ENCODE measurements around the gene SCUBE1.

The SCUBE1 gene

GRCh38 chr22:43275545-43276317 is 67.4 kb downstream of the SCUBE1 start:
- no peak for DNase-seq

- DNase-seq = no peak
Measured at GRCh38 chr22:43274595-43275240, 68.5 kb downstream of the SCUBE1 start.

- DNase-seq = peak; percentile 38
Measured at GRCh38 chr22:43273902-43274484, 69.2 kb downstream of the SCUBE1 start.

GRCh38 chr22:43272869-43273318 is 70.3 kb downstream of the SCUBE1 start:
- no peak for DNase-seq

GRCh38 chr22:43272301-43272700 is 70.9 kb downstream of the SCUBE1 start:
- no peak for DNase-seq

GRCh38 chr22:43270949-43271348 is 72.2 kb downstream of the SCUBE1 start:
- no peak for DNase-seq

GRCh38 chr22:43270314-43270908 is 72.8 kb downstream of the SCUBE1 start:
- peak; percentile 24 for DNase-seq

- DNase-seq = no peak
Measured at GRCh38 chr22:43269646-43270045, 73.5 kb downstream of the SCUBE1 start.

GRCh38 chr22:43269246-43269645 is 73.9 kb downstream of the SCUBE1 start:
- no peak for DNase-seq

GRCh38 chr22:43267981-43268660 is 75.1 kb downstream of the SCUBE1 start:
- DNase-seq = no peak

GRCh38 chr22:43267332-43267980 is 75.7 kb downstream of the SCUBE1 start:
- no peak for DNase-seq

GRCh38 chr22:43266076-43266475 is 77.1 kb downstream of the SCUBE1 start:
- no peak for DNase-seq

GRCh38 chr22:43263645-43264514 is 79.3 kb downstream of the SCUBE1 start:
- DNase-seq = peak; percentile 58

GRCh38 chr22:43262990-43263644 is 80.1 kb downstream of the SCUBE1 start:
- no peak for DNase-seq

GRCh38 chr22:43260331-43261231 is 82.6 kb downstream of the SCUBE1 start:
- DNase-seq = no peak

- DNase-seq = no peak
Measured at GRCh38 chr22:43257961-43258360, 85.2 kb downstream of the SCUBE1 start.

GRCh38 chr22:43257549-43257948 is 85.6 kb downstream of the SCUBE1 start:
- no peak for DNase-seq

GRCh38 chr22:43256976-43257545 is 86.1 kb downstream of the SCUBE1 start:
- no peak for DNase-seq

GRCh38 chr22:43256569-43256968 is 86.6 kb downstream of the SCUBE1 start:
- DNase-seq = no peak

Measured in NCI-H1694 treated with DMSO at 0.1 percent for 48 hours (cell line).